ENCODE results near the gene PTPRN. TPM values are rescaled to one million over a fixed set of nuclear protein-coding genes. Genes with fewer than 3 reads are reported as not detected.
"Not testable (repeated sequence)": the region's sequence is repeated elsewhere in the genome, so short reads cannot be mapped to it uniquely, and the experiment has no call there.

Gene PTPRN
- total RNA-seq, 1 experiment from 2014 or later: 0.30 TPM

DNA sequence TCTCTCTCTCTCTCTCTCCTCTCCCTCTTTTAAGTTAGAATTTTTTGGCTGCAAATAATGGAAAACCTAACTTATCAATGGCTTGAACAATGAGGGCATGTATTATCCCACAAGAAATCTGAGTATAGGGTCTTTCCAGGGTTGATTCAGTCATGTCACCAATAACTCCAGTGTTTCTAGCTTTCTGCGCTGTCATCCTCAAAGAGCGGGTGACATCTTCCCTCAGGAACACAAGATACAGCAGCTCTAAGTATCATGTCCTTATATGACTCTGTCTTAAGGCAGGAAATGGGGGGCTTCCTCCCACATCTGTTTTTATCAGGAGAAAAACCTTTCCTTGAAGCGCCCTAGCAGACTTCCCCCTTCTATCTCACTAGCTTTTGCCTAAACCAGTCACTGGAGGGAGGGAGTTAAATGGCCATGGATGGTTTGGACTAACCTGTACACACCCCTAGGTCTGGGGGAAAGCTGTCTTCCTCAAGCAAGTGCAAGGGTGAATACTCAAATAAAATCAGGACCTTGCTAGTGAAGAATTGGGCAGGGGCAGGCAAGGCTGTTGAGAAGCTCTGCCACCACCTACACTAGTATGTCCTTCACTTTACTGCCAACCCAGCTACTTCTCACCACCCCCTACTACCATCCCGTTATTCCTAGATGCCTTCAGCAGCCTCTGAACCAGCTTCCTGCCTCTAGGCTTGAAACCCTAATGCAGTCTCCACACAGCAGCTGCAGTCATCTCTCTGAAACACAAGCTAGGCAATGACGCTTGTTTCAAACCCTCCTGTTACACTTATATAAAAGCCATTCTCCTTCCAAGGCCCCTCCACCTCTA, 48.0 kb downstream of the PTPRN start:
- Histone ChIP-seq H3K27ac (ENCODE audit: low read depth, low read length, poor library complexity, severe bottlenecking) (no peak overlapping the region), H3K9me3 (ENCODE audit: low read depth, low read length, poor library complexity, severe bottlenecking) (no peaks in the 10 kb centered on the region), H3K27me3 (replicated peaks; ENCODE audit: insufficient read depth, low read depth, low read length, poor library complexity) (peaks cover 3% of the 10 kb centered on the region), H3K4me3 (ENCODE audit: low read depth, low read length, poor library complexity, severe bottlenecking) (no peak overlapping the region), H3K4me1 (ENCODE audit: insufficient read depth, low read length, poor library complexity, severe bottlenecking) (no peaks in the 10 kb centered on the region), H3K36me3 (ENCODE audit: insufficient read depth, low read length, poor library complexity, severe bottlenecking) (no peaks in the 10 kb centered on the region)
- TF ChIP-seq EZH2 (IDR thresholded peaks at IDR 0.05; ENCODE audit: borderline replicate concordance, low read depth, low read length, poor library complexity, severe bottlenecking): no peak
- TF ChIP-seq, protein P1, sequence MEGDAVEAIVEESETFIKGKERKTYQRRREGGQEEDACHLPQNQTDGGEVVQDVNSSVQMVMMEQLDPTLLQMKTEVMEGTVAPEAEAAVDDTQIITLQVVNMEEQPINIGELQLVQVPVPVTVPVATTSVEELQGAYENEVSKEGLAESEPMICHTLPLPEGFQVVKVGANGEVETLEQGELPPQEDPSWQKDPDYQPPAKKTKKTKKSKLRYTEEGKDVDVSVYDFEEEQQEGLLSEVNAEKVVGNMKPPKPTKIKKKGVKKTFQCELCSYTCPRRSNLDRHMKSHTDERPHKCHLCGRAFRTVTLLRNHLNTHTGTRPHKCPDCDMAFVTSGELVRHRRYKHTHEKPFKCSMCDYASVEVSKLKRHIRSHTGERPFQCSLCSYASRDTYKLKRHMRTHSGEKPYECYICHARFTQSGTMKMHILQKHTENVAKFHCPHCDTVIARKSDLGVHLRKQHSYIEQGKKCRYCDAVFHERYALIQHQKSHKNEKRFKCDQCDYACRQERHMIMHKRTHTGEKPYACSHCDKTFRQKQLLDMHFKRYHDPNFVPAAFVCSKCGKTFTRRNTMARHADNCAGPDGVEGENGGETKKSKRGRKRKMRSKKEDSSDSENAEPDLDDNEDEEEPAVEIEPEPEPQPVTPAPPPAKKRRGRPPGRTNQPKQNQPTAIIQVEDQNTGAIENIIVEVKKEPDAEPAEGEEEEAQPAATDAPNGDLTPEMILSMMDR (conservative IDR thresholded peaks at IDR 0.05; ENCODE audit: low read depth, low read length): no peak
- intact Hi-C loops (cut with micrococcal nuclease; ENCODE audit: unreplicated experiment): no loop called here
- no peak for DNase-seq (ENCODE audit: low spot score)
- ChIA-PET CTCF (interaction anchor here (1.2 kb wide), 1 partner anchor 17 kb away, joined by 5 read pairs; no protein-coding TSS in a partner anchor), POLR2A (ENCODE audit: low non-redundant PET) (no interaction called here)
- BruUV-seq (replicated peaks): no TSS peak

DNA sequence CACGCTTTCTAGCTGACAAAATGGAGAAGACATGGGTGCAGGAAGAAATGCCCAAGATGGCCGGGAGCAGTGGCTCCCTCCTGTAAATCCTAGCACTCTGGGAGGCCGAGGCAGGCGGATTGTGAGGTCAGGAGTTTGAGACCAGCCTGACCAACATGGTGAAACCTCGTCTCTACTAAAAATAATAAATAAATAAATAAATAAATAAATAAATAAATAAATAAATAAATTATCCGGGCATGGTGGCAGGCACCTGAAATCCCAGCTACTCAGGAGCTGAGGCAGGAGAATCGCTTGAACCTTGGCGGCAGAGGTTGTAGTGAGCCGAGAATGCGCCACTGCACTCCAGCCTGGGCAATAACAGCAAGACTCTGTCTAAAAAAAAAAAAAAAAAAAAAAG, 50.3 kb downstream of the PTPRN start:
- BruUV-seq (replicated peaks); H3K36me3 ChIP-seq (ENCODE audit: insufficient read depth, low read length, poor library complexity, severe bottlenecking); H3K4me1 ChIP-seq (ENCODE audit: insufficient read depth, low read length, poor library complexity, severe bottlenecking); POLR2A ChIA-PET (ENCODE audit: low non-redundant PET); intact Hi-C loops (cut with micrococcal nuclease; ENCODE audit: unreplicated experiment); H3K9me3 ChIP-seq (ENCODE audit: low read depth, low read length, poor library complexity, severe bottlenecking); H3K27ac ChIP-seq (ENCODE audit: low read depth, low read length, poor library complexity, severe bottlenecking); DNase-seq (ENCODE audit: low spot score); H3K4me3 ChIP-seq (ENCODE audit: low read depth, low read length, poor library complexity, severe bottlenecking): not testable (repeated sequence)
- peaks cover 22% of the 10 kb centered on the region for H3K27me3 ChIP-seq (replicated peaks; ENCODE audit: insufficient read depth, low read depth, low read length, poor library complexity)
- CTCF ChIA-PET: interaction anchor here (0.6 to 0.9 kb wide), 2 partner anchors 9 to 99 kb away, joined by 3 to 4 read pairs; partner anchors contain the start of gene NHEJ1

DNA sequence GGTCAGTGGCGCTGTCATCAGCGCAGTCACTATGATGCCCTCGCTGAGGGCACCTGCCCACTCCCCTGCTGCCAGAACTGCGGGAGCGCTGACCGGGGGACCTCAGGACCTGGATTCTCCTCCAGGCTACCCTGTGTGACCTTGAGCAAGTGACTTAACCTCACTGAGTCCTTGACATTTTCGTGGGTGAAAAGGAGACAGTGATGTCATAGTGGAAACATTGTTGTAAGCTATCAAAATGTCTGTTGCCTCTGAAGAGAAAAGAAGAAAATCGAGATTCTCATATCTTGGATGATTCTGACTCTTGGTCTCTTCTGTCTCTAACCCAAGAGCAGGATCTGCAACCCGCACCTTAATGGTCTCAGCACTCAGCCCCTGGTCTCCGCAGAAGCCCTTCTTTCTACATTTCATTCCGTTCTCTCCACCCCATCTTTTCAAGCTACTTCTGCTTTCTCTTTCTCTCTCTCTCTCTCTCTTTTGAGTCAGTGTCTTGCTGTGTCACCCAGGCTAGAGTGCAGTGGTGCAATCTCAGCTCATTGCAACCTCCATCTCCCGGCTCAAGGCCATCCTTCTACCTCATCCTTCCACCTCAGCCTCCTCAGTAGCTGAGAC, 54.5 kb downstream of the PTPRN start:
- no peak overlapping the region for H3K27ac ChIP-seq (ENCODE audit: low read depth, low read length, poor library complexity, severe bottlenecking)
- intact Hi-C loops (cut with micrococcal nuclease; ENCODE audit: unreplicated experiment): no loop called here
- TF ChIP-seq EZH2 (IDR thresholded peaks at IDR 0.05; ENCODE audit: borderline replicate concordance, low read depth, low read length, poor library complexity, severe bottlenecking): peak; percentile 59
- TF ChIP-seq, protein P1 (conservative IDR thresholded peaks at IDR 0.05; ENCODE audit: low read depth, low read length): no peak
- H3K9me3 ChIP-seq (ENCODE audit: low read depth, low read length, poor library complexity, severe bottlenecking): no peaks in the 10 kb centered on the region
- DNase-seq (ENCODE audit: low spot score): no peak
- H3K27me3 ChIP-seq (replicated peaks; ENCODE audit: insufficient read depth, low read depth, low read length, poor library complexity): peaks cover 22% of the 10 kb centered on the region
- ChIA-PET CTCF (no interaction called here), POLR2A (ENCODE audit: low non-redundant PET) (no interaction called here)
- H3K4me3 ChIP-seq (ENCODE audit: low read depth, low read length, poor library complexity, severe bottlenecking): peak overlapping the region; percentile 71
- peaks cover 5% of the 10 kb centered on the region for H3K36me3 ChIP-seq (ENCODE audit: insufficient read depth, low read length, poor library complexity, severe bottlenecking)
- H3K4me1 ChIP-seq (ENCODE audit: insufficient read depth, low read length, poor library complexity, severe bottlenecking): peaks cover 26% of the 10 kb centered on the region
- BruUV-seq (replicated peaks): no TSS peak
